H1 (cell line): ENCODE results near the gene TCAIM. TPM values are rescaled to one million over a fixed set of nuclear protein-coding genes. Genes with fewer than 3 reads are reported as not detected.

Experiments
- CTCF ChIA-PET: fragments of 300-600 bp; sonication (Branson Sonifier 250); formaldehyde crosslinking; loops from one replicate; lab custom pipeline; 2021; ENCODE audit not compliant: partially characterized antibody; lab: Charles Lee
- POLR2A ChIA-PET: fragments of 300-600 bp; sonication (Branson Sonifier 250); formaldehyde crosslinking; loops from one replicate; lab custom pipeline; 2021; ENCODE audit warnings: inconsistent platforms; ENCODE audit not compliant: partially characterized antibody; lab: Charles Lee
- DNase-seq, 2 experiments: peaks; one replicate each; pipeline versions ENCODE4 v3.0.0 to v3.0.0-alpha.2; 2010 to 2022; ENCODE audit warnings: low spot score in 2 of 2, low read depth in 1 of 2, mixed read lengths in 1 of 2
- FAIRE-seq: peaks from 2 replicates; lab custom pipeline; 2011; peaks lifted over from hg19 to GRCh38; lab: Jason Lieb, UNC
- H2AFZ ChIP-seq: 2 replicates; pipeline ENCODE4 v1.8.1; 2012; ENCODE audit warnings: low read length, inconsistent platforms
- H2AK5ac ChIP-seq: 2 replicates; pipeline ENCODE4 v1.6.1; 2013; ENCODE audit warnings: low read depth, low read length
- H2BK120ac ChIP-seq: replicated peaks from 2 replicates; pipeline ENCODE3; 2013; ENCODE audit warnings: low read depth, low read length, inconsistent platforms
- H2BK12ac ChIP-seq: 2 replicates; pipeline ENCODE4 v1.6.1; 2013; ENCODE audit warnings: low read depth, low read length
- H2BK15ac ChIP-seq: 2 replicates; pipeline ENCODE4 v1.6.1; 2013; ENCODE audit warnings: low read length
- H2BK20ac ChIP-seq: 2 replicates; pipeline ENCODE4 v1.6.1; 2013; ENCODE audit warnings: low read length
- H2BK5ac ChIP-seq: 2 replicates; pipeline ENCODE4 v1.6.1; 2013; ENCODE audit warnings: low read depth, low read length
- H3K14ac ChIP-seq: 2 replicates; pipeline ENCODE4 v1.6.1; 2013; ENCODE audit warnings: inconsistent platforms; ENCODE audit not compliant: insufficient read length
- H3K18ac ChIP-seq: 2 replicates; pipeline ENCODE4 v1.6.1; 2013; ENCODE audit warnings: low read length; ENCODE audit errors: extremely low read depth
- H3K23ac ChIP-seq: 2 replicates; pipeline ENCODE4 v1.6.1; 2013; ENCODE audit warnings: inconsistent platforms; ENCODE audit not compliant: insufficient read length
- H3K23me2 ChIP-seq: 2 replicates; pipeline ENCODE4 v1.6.1; 2013; ENCODE audit warnings: low read depth, low read length
- H3K27ac ChIP-seq: 2 replicates; pipeline ENCODE4 v1.6.1; 2011; ENCODE audit warnings: low read depth, low read length, inconsistent platforms
- H3K27me3 ChIP-seq, 4 experiments: replicated peaks in 1 of 4; 1 replicate in 1 of 4; 2 replicates in 3 of 4; pipeline versions ENCODE4 v1.6.1 to v1.8.1; 2011 to 2013; ENCODE audit warnings: low read length in 3 of 4, mild to moderate bottlenecking in 3 of 4, inconsistent platforms in 2 of 4, mixed read lengths in 2 of 4, moderate library complexity in 1 of 4; ENCODE audit not compliant: control insufficient read depth in 3 of 4, insufficient read depth in 3 of 4; ENCODE audit errors: extremely low read depth in 1 of 4
- H3K36me3 ChIP-seq, 4 experiments: 2 replicates each; pipeline versions ENCODE4 v1.6.1 to v1.8.1; 2011 to 2013; ENCODE audit warnings: mild to moderate bottlenecking in 4 of 4, low read length in 3 of 4, moderate library complexity in 2 of 4, control low read depth in 1 of 4, inconsistent platforms in 1 of 4; ENCODE audit not compliant: insufficient read depth in 4 of 4, control insufficient read depth in 2 of 4
- H3K4ac ChIP-seq: replicated peaks from 2 replicates; pipeline ENCODE3; 2013; ENCODE audit warnings: low read length, low read depth, mixed read lengths, inconsistent platforms; ENCODE audit not compliant: insufficient read length
- H3K4me1 ChIP-seq, 4 experiments: replicated peaks in 1 of 4; 1 replicate in 1 of 4; 2 replicates in 3 of 4; pipeline versions ENCODE4 v1.6.1 to v1.8.1; 2011 to 2013; ENCODE audit warnings: low read length in 3 of 4, inconsistent platforms in 2 of 4, mixed read lengths in 1 of 4; ENCODE audit not compliant: insufficient read depth in 4 of 4, control insufficient read depth in 3 of 4
- H3K4me2 ChIP-seq, 2 experiments: 2 replicates each; pipeline versions ENCODE4 v1.6.1 to v1.8.1; 2011 to 2013; ENCODE audit warnings: low read depth in 2 of 2, low read length in 2 of 2, control low read depth in 1 of 2, inconsistent platforms in 1 of 2, mild to moderate bottlenecking in 1 of 2; ENCODE audit not compliant: insufficient read depth in 1 of 2
- H3K4me3 ChIP-seq, 4 experiments: fragments of 200-600, 300-600 bp in 1 of 4; sonication (generic), shearing (Covaris generic), sonication (Bioruptor Twin) in 1 of 4; 2 replicates each; pipeline versions ENCODE4 v1.5.1 to v1.8.1; 2011 to 2016; ENCODE audit warnings: low read length in 4 of 4, low read depth in 3 of 4, control low read depth in 2 of 4, inconsistent platforms in 2 of 4, mild to moderate bottlenecking in 2 of 4, mixed read lengths in 1 of 4, moderate library complexity in 1 of 4; ENCODE audit not compliant: insufficient read depth in 2 of 4; ENCODE audit errors: extremely low read depth in 1 of 4
- H3K56ac ChIP-seq: replicated peaks from 2 replicates; pipeline ENCODE3; 2013; ENCODE audit warnings: low read depth, mild to moderate bottlenecking, mixed read lengths, low read length, inconsistent platforms; ENCODE audit not compliant: insufficient read length
- H3K79me1 ChIP-seq: 2 replicates; pipeline ENCODE4 v1.6.1; 2013; ENCODE audit warnings: low read depth, low read length, control low read depth
- H3K79me2 ChIP-seq, 2 experiments: 2 replicates each; pipeline versions ENCODE4 v1.6.1 to v1.8.1; 2012 to 2013; ENCODE audit warnings: low read length in 2 of 2, mild to moderate bottlenecking in 2 of 2, inconsistent platforms in 1 of 2; ENCODE audit not compliant: insufficient read depth in 2 of 2, control insufficient read depth in 1 of 2
- H3K9ac ChIP-seq, 4 experiments: replicated peaks in 1 of 4; 1 replicate in 1 of 4; 2 replicates in 3 of 4; pipeline versions ENCODE4 v1.6.1 to v1.8.1; 2011 to 2013; ENCODE audit warnings: low read depth in 3 of 4, low read length in 3 of 4, control low read depth in 2 of 4, mild to moderate bottlenecking in 2 of 4, moderate library complexity in 2 of 4, inconsistent platforms in 1 of 4; ENCODE audit errors: extremely low read depth in 1 of 4
- H3K9me3 ChIP-seq, 2 experiments: 2 replicates each; pipeline versions ENCODE4 v1.6.1 to v1.8.1; 2012 to 2013; ENCODE audit warnings: mild to moderate bottlenecking in 2 of 2, moderate library complexity in 2 of 2, control low read depth in 1 of 2, inconsistent platforms in 1 of 2, low read depth in 1 of 2, low read length in 1 of 2, mixed read lengths in 1 of 2; ENCODE audit not compliant: insufficient read depth in 2 of 2
- H4K20me1 ChIP-seq, 2 experiments: replicated peaks in 1 of 2; 2 replicates each; pipeline versions ENCODE3 to v1.8.1; 2011 to 2013; ENCODE audit warnings: inconsistent platforms in 2 of 2, low read length in 2 of 2, mild to moderate bottlenecking in 1 of 2; ENCODE audit not compliant: insufficient read depth in 2 of 2, control insufficient read depth in 1 of 2
- H4K5ac ChIP-seq: 2 replicates; pipeline ENCODE4 v1.6.1; 2013; ENCODE audit warnings: low read length, low read depth, mixed read lengths, inconsistent platforms; ENCODE audit not compliant: insufficient read length
- H4K8ac ChIP-seq: 2 replicates; pipeline ENCODE4 v1.8.0; 2013; ENCODE audit warnings: mild to moderate bottlenecking, moderate library complexity, low read length, inconsistent platforms; ENCODE audit not compliant: insufficient read depth; ENCODE audit errors: extremely low read depth
- H4K91ac ChIP-seq: replicated peaks from 2 replicates; pipeline ENCODE3; 2013; ENCODE audit warnings: low read length, mixed read lengths, inconsistent platforms; ENCODE audit not compliant: insufficient read length
- CBX5 ChIP-seq: fragments of 300-800, 300-1000 bp; sonication (generic); IDR thresholded peaks from 2 replicates; pipeline ENCODE4 v1.7.1; 2016; ENCODE audit warnings: antibody characterized with exemption, low read length, low read depth
- EP300 ChIP-seq, 2 experiments: IDR thresholded peaks; 1 replicate in 1 of 2; 2 replicates in 1 of 2; pipeline ENCODE4 v1.6.1; 2011 to 2012; ENCODE audit warnings: low read depth in 2 of 2, low read length in 2 of 2, mild to moderate bottlenecking in 2 of 2, borderline replicate concordance in 1 of 2, inconsistent platforms in 1 of 2, moderate library complexity in 1 of 2
- KDM1A ChIP-seq: fragments of 200-600, 300-600 bp; sonication (generic); IDR thresholded peaks from 2 replicates; pipeline ENCODE4 v1.7.1; 2016; ENCODE audit warnings: mild to moderate bottlenecking, low read length, borderline replicate concordance
- KDM4A ChIP-seq: IDR thresholded peaks from one replicate; pipeline ENCODE4 v1.7.1; 2012; ENCODE audit warnings: low read depth, mild to moderate bottlenecking, moderate library complexity, low read length, inconsistent platforms; ENCODE audit not compliant: severe bottlenecking
- NRF1 ChIP-seq: IDR thresholded peaks from 2 replicates; pipeline ENCODE4 v1.6.1; 2011; ENCODE audit warnings: mild to moderate bottlenecking, low read depth, low read length, improper control_type of control experiment
- TCF12 ChIP-seq: IDR thresholded peaks from 2 replicates; pipeline ENCODE4 v1.6.1; 2011; ENCODE audit warnings: low read depth, mild to moderate bottlenecking, low read length
- WGBS, 2 experiments: shearing (Covaris generic) in 1 of 2; methylation state at CpG; one replicate each; pipeline versions ENCODE4 v1.1.6 to v1.1.7; 2013 to 2015; ENCODE audit warnings: low lambda C conversion rate in 2 of 2, mixed read lengths in 2 of 2, inconsistent platforms in 1 of 2, low coverage in 1 of 2, missing lambda C conversion rate in 1 of 2; ENCODE audit not compliant: insufficient replicate concordance in 2 of 2, insufficient coverage in 1 of 2, insufficient read length in 1 of 2; ENCODE audit errors: extremely low coverage in 1 of 2, missing lambda C conversion rate in 1 of 2; 5-methylcytosine and 5-hydroxymethylcytosine counted together
- polyA plus RNA-seq, 7 experiments: library from polyadenylated mRNA; depleted of rRNA in 3 of 7; stranded (reverse) in 5 of 7; unstranded in 2 of 7; fragments of >200 nt in 5 of 7; fragments of 200-250 nt in 2 of 7; gene quantifications; 1 replicate in 5 of 7; 2 replicates in 1 of 7; 4 replicates in 1 of 7; pipeline versions ENCODE4 v1.2.1 to v1.2.3, GENCODE V29; 2011 to 2013; ENCODE audit warnings: missing spikeins in 2 of 7, mixed read lengths in 2 of 7
- total RNA-seq: library from RNA; stranded (reverse); fragmentation: NEBNext Ultra II Directional; extraction: Animal tissue kit (Norgen Biotek cat#: 25700); gene quantifications from 2 replicates; pipeline ENCODE4 v1.2.1, GENCODE V29; 2021
- TF ChIP-seq, protein P1 (sequence below): IDR thresholded peaks from 2 replicates; pipeline ENCODE4 v1.6.1; 2012; ENCODE audit warnings: inconsistent platforms

TCAIM gene
- total and polyA plus RNA-seq, 2 of the 8 experiments (the other 6 are each of a cell fraction or from before 2014, with no cell fraction given) = 6.9 to 22.1 TPM

DNA sequence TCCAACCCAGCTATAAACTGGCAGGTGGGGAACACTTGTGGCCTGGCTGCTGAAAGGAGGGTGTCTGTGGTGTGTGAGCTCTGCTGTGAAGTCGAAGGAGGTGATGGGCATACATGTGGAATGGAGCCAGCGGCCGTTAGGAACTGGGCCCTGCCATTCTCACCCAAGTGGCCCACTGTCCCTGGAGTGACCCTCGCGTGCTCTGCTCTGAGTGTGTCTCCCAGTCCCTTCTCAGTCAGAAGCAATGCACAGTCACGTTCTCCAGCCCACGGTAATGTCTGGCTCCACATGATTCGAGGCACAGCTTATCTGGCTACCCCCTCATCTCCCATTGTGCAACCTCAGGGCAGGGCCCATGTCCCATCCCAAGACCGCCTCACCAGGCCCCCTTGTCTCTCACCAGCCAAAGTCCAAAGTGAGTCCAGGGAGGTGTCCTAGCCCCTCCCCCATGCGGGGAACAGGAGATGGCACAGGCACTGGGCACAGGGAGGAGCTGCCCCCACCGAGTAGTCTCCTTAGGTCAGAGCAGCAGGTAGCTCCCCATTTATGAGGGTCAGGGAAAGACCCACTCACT lies 76.0 kb downstream of the TCAIM start:
- Histone ChIP-seq H2BK5ac (no peak overlapping the region), H3K4me3 (no peak overlapping the region), H4K8ac (no peak overlapping the region), H2BK15ac (no peak overlapping the region), H4K91ac (no peak overlapping the region), H2BK120ac (no peak overlapping the region), H3K9ac (no peak overlapping the region), H2BK20ac (no peak overlapping the region), H2AFZ (no peak overlapping the region), H2BK12ac (no peak overlapping the region), H3K27ac (no peak overlapping the region), H3K56ac (no peak overlapping the region), H3K14ac (no peak overlapping the region), H3K23me2 (no peaks in the 10 kb centered on the region), H3K79me2 (no peaks in the 10 kb centered on the region), H3K18ac (no peak overlapping the region), H2AK5ac (no peak overlapping the region), H3K9me3 (no peaks in the 10 kb centered on the region), H3K4me1 (peaks cover 0 to 3% (median 2%) of the 10 kb centered on the region in 4 experiments; a peak in 3 of 7 replicates), H4K20me1 (no peaks in the 10 kb centered on the region), H3K4ac (no peak overlapping the region), H3K4me2 (no peak overlapping the region), H3K23ac (no peak overlapping the region), H3K79me1 (no peaks in the 10 kb centered on the region), H3K27me3 (no peaks in the 10 kb centered on the region), H3K36me3 (no peaks in the 10 kb centered on the region), H4K5ac (no peak overlapping the region)
- 89% methylated on average over 11 of the region's 11 CpGs; no CpG with 5 or more reads in 1 of the 2 experiments for WGBS, 2 experiments
- ChIA-PET POLR2A (interaction anchor here (0.7 to 1.0 kb wide), 2 partner anchors 15 to 76 kb away, joined by 3 read pairs; partner anchors contain the start of gene TCAIM), CTCF (interaction anchor here (0.7 kb wide), 1 partner anchor 79 kb away, joined by 3 read pairs; no protein-coding TSS in a partner anchor)
- DNase-seq = peak in 1 of 2 experiments; percentile 36
- TF ChIP-seq KDM1A (no peak), TCF12 (no peak), CBX5 (no peak), KDM4A (no peak), NRF1 (no peak), EP300 (IDR thresholded peaks at IDR 0.05; ENCODE audit: borderline replicate concordance in 1 of 2, low read depth in 2 of 2, low read length in 2 of 2) (no peak)
- TF ChIP-seq, protein P1, sequence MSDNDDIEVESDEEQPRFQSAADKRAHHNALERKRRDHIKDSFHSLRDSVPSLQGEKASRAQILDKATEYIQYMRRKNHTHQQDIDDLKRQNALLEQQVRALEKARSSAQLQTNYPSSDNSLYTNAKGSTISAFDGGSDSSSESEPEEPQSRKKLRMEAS = no peak
- FAIRE-seq = no peak
